Vagina (tissue), 2 donors: ENCODE measurements around the gene MAT1A. TPM values are rescaled to one million over a fixed set of nuclear protein-coding genes. Genes with fewer than 3 reads are reported as not detected.
A peak's percentile ranks its signal among the peaks of the same experiment; 100 is the strongest.

Experiments
- DNase-seq, 2 donors: peaks; one replicate each; pipeline ENCODE4 v3.0.0-alpha.2; 2017; ENCODE audit errors: extremely low spot score in 2 of 2
- H3K27ac ChIP-seq: fragments of 200-600 bp; sonication (generic); one replicate; pipeline ENCODE4 v1.5.1; 2019
- H3K27me3 ChIP-seq: fragments of 200-600 bp; sonication (generic); one replicate; pipeline ENCODE4 v1.5.1; 2019
- H3K36me3 ChIP-seq, 2 donors: fragments of 200-600 bp; sonication (generic); one replicate each; pipeline ENCODE4 v1.5.1; 2017 to 2019
- H3K4me1 ChIP-seq: fragments of 200-600 bp; sonication (generic); one replicate; pipeline ENCODE4 v1.5.1; 2019
- H3K4me3 ChIP-seq, 2 donors: fragments of 200-600 bp; sonication (generic); 1 replicate in 1 of 2; 2 replicates in 1 of 2; pipeline ENCODE4 v1.5.1; 2016 to 2019
- H3K9me3 ChIP-seq: fragments of 200-600 bp; sonication (generic); one replicate; pipeline ENCODE4 v1.5.1; 2019
- CTCF ChIP-seq, 3 experiments: fragments of 450-650 bp in 2 of 3; fragments of 200-600 bp in 1 of 3; sonication (generic) in 1 of 3; IDR thresholded peaks; one replicate each; pipeline ENCODE4 v1.5.1; 2017 to 2019; ENCODE audit warnings: antibody characterized with exemption in 3 of 3, mild to moderate bottlenecking in 2 of 3, moderate library complexity in 2 of 3
- POLR2A ChIP-seq, 2 donors: fragments of 450-650 bp; IDR thresholded peaks; one replicate each; pipeline ENCODE4 v1.6.1; 2017; ENCODE audit warnings: antibody characterized with exemption in 2 of 2, mild to moderate bottlenecking in 2 of 2, moderate library complexity in 2 of 2
- POLR2AphosphoS5 ChIP-seq, 2 donors: sonication (generic); formaldehyde crosslinking; IDR thresholded peaks; one replicate each; pipeline ENCODE4 v1.9.0; 2017; ENCODE audit warnings: antibody characterized with exemption in 2 of 2, mild to moderate bottlenecking in 2 of 2, low read depth in 1 of 2; ENCODE audit not compliant: insufficient read depth in 1 of 2
- intact Hi-C: fragments of 100-400 bp; cut with DNase I; formaldehyde crosslinking; loops from one replicate; pipeline ENCODE4 v1.15.1; 2023
- total RNA-seq: library from RNA; depleted of rRNA; stranded (reverse); fragments of >200 nt; gene quantifications from one replicate; pipeline ENCODE4 v1.2.3, GENCODE V29; 2016

Gene MAT1A
- total RNA-seq, 1 donor from 2014 or later = not detected

DNA sequence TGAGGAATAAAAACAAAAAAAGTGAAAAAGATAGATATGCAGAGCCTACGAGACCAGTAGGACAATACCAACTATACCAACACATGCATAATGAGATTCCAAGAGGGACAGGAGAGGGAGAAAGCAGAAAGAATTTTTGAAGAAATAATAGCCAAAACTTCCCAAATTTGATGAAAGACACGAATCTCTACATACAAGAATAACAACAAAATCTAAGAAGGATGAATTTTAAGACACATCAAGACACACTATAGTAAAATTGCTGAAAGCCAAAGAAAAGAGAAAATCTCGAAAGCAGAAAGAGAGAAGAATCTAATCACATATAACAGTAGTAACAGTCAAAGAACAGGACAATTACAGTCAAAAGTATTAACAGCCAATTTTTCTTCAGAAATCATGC lies 7.5 kb upstream of the MAT1A start:
- no peaks in the 10 kb centered on the region for H3K4me1 ChIP-seq
- no peak for DNase-seq
- no peaks in the 10 kb centered on the region for H3K27me3 ChIP-seq
- no peaks in the 10 kb centered on the region for H3K36me3 ChIP-seq
- H3K4me3 ChIP-seq = no peak overlapping the region
- no peak for TF ChIP-seq POLR2A (IDR thresholded peaks at IDR 0.05)
- TF ChIP-seq POLR2AphosphoS5 (IDR thresholded peaks at IDR 0.05; ENCODE audit: insufficient read depth in 1 of 2, low read depth in 1 of 2) = no peak
- TF ChIP-seq CTCF (IDR thresholded peaks at IDR 0.05) = no peak
- intact Hi-C loops = no loop called here
- no peak overlapping the region for H3K27ac ChIP-seq
- peaks cover 8% of the 10 kb centered on the region for H3K9me3 ChIP-seq

DNA sequence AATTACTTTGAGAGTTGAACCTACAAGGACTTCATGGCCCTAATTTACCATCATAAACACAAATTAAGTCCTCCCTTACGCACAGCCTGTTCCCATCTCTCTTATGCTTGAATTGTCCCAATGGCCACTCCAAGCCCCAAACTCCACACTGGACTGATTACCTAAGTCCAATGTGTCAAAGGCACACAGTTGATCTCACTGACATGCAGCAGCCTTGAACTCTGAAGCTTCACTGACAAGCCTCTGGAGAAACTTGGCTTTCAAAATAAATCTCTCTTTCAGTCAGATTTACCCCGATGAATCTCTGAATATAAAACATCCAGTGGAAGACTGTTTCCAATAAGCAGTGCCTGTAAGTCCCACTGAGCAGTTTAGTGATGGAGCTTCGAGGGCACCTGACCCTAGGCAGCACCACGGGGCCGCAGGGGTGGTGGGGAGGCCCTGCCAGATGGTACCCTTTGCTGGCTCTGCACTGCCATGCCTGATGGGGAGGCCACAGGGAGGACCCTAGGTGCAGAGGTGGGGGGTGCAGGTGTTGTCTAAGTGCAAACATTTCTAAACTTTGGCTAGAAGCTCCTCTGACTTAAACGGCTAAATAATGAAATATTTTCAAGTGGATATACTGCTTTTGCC lies 3.3 kb upstream of the MAT1A start:
- H3K4me1 ChIP-seq = no peaks in the 10 kb centered on the region
- H3K9me3 ChIP-seq = peaks cover 8% of the 10 kb centered on the region
- H3K27me3 ChIP-seq = no peaks in the 10 kb centered on the region
- intact Hi-C loops = no loop called here
- DNase-seq = peak in 1 of 2 donors; percentile 52
- H3K36me3 ChIP-seq = no peaks in the 10 kb centered on the region
- H3K27ac ChIP-seq = no peak overlapping the region
- no peak overlapping the region for H3K4me3 ChIP-seq
- TF ChIP-seq CTCF (IDR thresholded peaks at IDR 0.05) = no peak

- H3K4me3 ChIP-seq = no peak overlapping the region
- H3K27me3 ChIP-seq = no peaks in the 10 kb centered on the region
- intact Hi-C loops = no loop called here
- no peak for DNase-seq
- no peak overlapping the region for H3K27ac ChIP-seq
- no peaks in the 10 kb centered on the region for H3K9me3 ChIP-seq
- H3K36me3 ChIP-seq = no peaks in the 10 kb centered on the region
- H3K4me1 ChIP-seq = no peaks in the 10 kb centered on the region
- TF ChIP-seq POLR2A (IDR thresholded peaks at IDR 0.05) = no peak
- TF ChIP-seq CTCF (IDR thresholded peaks at IDR 0.05) = no peak
- TF ChIP-seq POLR2AphosphoS5 (IDR thresholded peaks at IDR 0.05; ENCODE audit: insufficient read depth in 1 of 2, low read depth in 1 of 2) = no peak
Measured at GRCh38 chr10:80290474-80291220, 1.2 kb upstream of the MAT1A start.

GRCh38 chr10:80288849-80289248 lies 609 bp downstream of the MAT1A start:
- intact Hi-C loops = no loop called here
- H3K36me3 ChIP-seq = no peaks in the 10 kb centered on the region
- no peaks in the 10 kb centered on the region for H3K9me3 ChIP-seq
- TF ChIP-seq POLR2AphosphoS5 (IDR thresholded peaks at IDR 0.05; ENCODE audit: insufficient read depth in 1 of 2, low read depth in 1 of 2) = no peak
- no peak for TF ChIP-seq CTCF (IDR thresholded peaks at IDR 0.05)
- TF ChIP-seq POLR2A (IDR thresholded peaks at IDR 0.05) = no peak
- H3K27ac ChIP-seq = no peak overlapping the region
- no peak overlapping the region for H3K4me3 ChIP-seq
- H3K27me3 ChIP-seq = no peaks in the 10 kb centered on the region
- DNase-seq = no peak
- H3K4me1 ChIP-seq = no peaks in the 10 kb centered on the region

GRCh38 chr10:80284522-80284921 lies 4.9 kb downstream of the MAT1A start:
- intact Hi-C loops = no loop called here
- H3K4me1 ChIP-seq = no peaks in the 10 kb centered on the region
- H3K27me3 ChIP-seq = no peaks in the 10 kb centered on the region
- no peak overlapping the region for H3K4me3 ChIP-seq
- DNase-seq = peak in 1 of 2 donors; percentile 70
- H3K36me3 ChIP-seq = no peaks in the 10 kb centered on the region
- H3K9me3 ChIP-seq = no peaks in the 10 kb centered on the region
- H3K27ac ChIP-seq = no peak overlapping the region
- no peak for TF ChIP-seq CTCF (IDR thresholded peaks at IDR 0.05)
- no peak for TF ChIP-seq POLR2A (IDR thresholded peaks at IDR 0.05)
- no peak for TF ChIP-seq POLR2AphosphoS5 (IDR thresholded peaks at IDR 0.05; ENCODE audit: insufficient read depth in 1 of 2, low read depth in 1 of 2)
